A549 (cell line): ENCODE results near the gene CACTIN. TPM values are rescaled to one million over a fixed set of nuclear protein-coding genes. Genes with fewer than 3 reads are reported as not detected.

Source experiments
- ATAC-seq, 2 experiments: fragments of 200-7000 bp in 1 of 2; fragments of >200 bp in 1 of 2; cut with Nextera tagmentation in 1 of 2; cut with Tn5 transposase in 1 of 2; 3 replicates each; pipeline versions ENCODE4 v1.8.0 to v1.9.1; 2018 to 2020; ENCODE audit warnings: mild to moderate bottlenecking in 1 of 2, moderate library complexity in 1 of 2
- CTCF ChIA-PET: fragments of 300-600 bp; sonication (Branson Sonifier 250); formaldehyde crosslinking; extraction: SDS; loops from one replicate; lab custom pipeline; 2021; ENCODE audit warnings: antibody characterized with exemption, inconsistent platforms; lab: Yijun Ruan, JAX
- POLR2A ChIA-PET: fragments of 350-600 bp; formaldehyde crosslinking; extraction: SDS; loops from one replicate; lab custom pipeline; 2021; ENCODE audit warnings: antibody characterized with exemption, inconsistent platforms; lab: Yijun Ruan, JAX
- DNase-seq, 2 experiments: peaks; one replicate each; pipeline versions ENCODE4 v3.0.0 to v3.0.0-alpha.2; 2011 to 2016; ENCODE audit warnings: low read depth in 1 of 2, low spot score in 1 of 2
- FAIRE-seq: peaks from 2 replicates; lab custom pipeline; 2011; peaks lifted over from hg19 to GRCh38; lab: Jason Lieb, UNC
- H3K27ac ChIP-seq, 2 experiments: fragments of >200 bp; sonication (Bioruptor Twin); formaldehyde crosslinking; 3 replicates each; pipeline ENCODE4 v1.5.1; 2016 to 2017
- H3K4me1 ChIP-seq: fragments of >200 bp; sonication (Bioruptor Twin); formaldehyde crosslinking; 3 replicates; pipeline ENCODE4 v1.6.1; 2016
- H3K4me2 ChIP-seq: fragments of >200 bp; sonication (Bioruptor Twin); formaldehyde crosslinking; 3 replicates; pipeline ENCODE4 v1.6.1; 2016
- H3K4me3 ChIP-seq: fragments of >200 bp; sonication (Bioruptor Twin); formaldehyde crosslinking; 3 replicates; pipeline ENCODE4 v1.5.1; 2016
- H3K9me3 ChIP-seq: fragments of >200 bp; sonication (Bioruptor Twin); formaldehyde crosslinking; 3 replicates; pipeline ENCODE4 v1.6.1; 2016
- BCL3 ChIP-seq: fragments of >200 bp; sonication (Bioruptor Twin); formaldehyde crosslinking; IDR thresholded peaks from 3 replicates; pipeline ENCODE4 v1.6.1; 2016
- CEBPB ChIP-seq, 2 experiments: fragments of >200 bp in 1 of 2; sonication (Bioruptor Twin) in 1 of 2; formaldehyde crosslinking in 1 of 2; IDR thresholded peaks; 2 replicates each; pipeline ENCODE4 v1.6.1; 2012 to 2016
- EHMT2 ChIP-seq: fragments of 200-600 bp; sonication (generic); IDR thresholded peaks from 2 replicates; pipeline ENCODE4 v1.6.1; 2016; ENCODE audit warnings: antibody characterized with exemption, low read depth, mild to moderate bottlenecking, moderate library complexity
- GATA3 ChIP-seq: IDR thresholded peaks from 2 replicates; pipeline ENCODE4 v1.6.1; 2012; ENCODE audit warnings: borderline replicate concordance
- HOXB13 ChIP-seq: fragments of 250-450 bp; sonication (Bioruptor Pico); IDR thresholded peaks from 2 replicates; pipeline ENCODE4 v1.5.0; 2020; ENCODE audit warnings: low read depth, mild to moderate bottlenecking, moderate library complexity
- HOXB5 ChIP-seq: fragments of 250-450 bp; sonication (Bioruptor Pico); IDR thresholded peaks from 2 replicates; pipeline ENCODE4 v1.5.0; 2020; ENCODE audit warnings: mild to moderate bottlenecking, moderate library complexity
- JUN ChIP-seq, 2 experiments: fragments of >200 bp; sonication (Bioruptor Twin); formaldehyde crosslinking; IDR thresholded peaks; 2 replicates in 1 of 2; 3 replicates in 1 of 2; pipeline ENCODE4 v1.6.1; 2016 to 2017
- JUNB ChIP-seq: fragments of >200 bp; sonication (Bioruptor Twin); formaldehyde crosslinking; IDR thresholded peaks from 2 replicates; pipeline ENCODE4 v1.6.1; 2016
- NFE2L2 ChIP-seq: fragments of 150-350 bp; conservative IDR thresholded peaks from 2 replicates; pipeline ENCODE4 v1.6.1; 2014; ENCODE audit warnings: low read length
- POLR2A ChIP-seq: IDR thresholded peaks from 2 replicates; pipeline ENCODE4 v1.6.1; 2012; ENCODE audit warnings: mild to moderate bottlenecking, low read length
- POLR2AphosphoS2 ChIP-seq: conservative IDR thresholded peaks from 2 replicates; pipeline ENCODE4 v1.6.1; 2012; ENCODE audit warnings: low read length, improper control_type of control experiment, inconsistent platforms
- RAD21 ChIP-seq, 2 experiments: fragments of >200 bp in 1 of 2; sonication (Bioruptor Twin) in 1 of 2; formaldehyde crosslinking in 1 of 2; IDR thresholded peaks in 1 of 2; conservative IDR thresholded peaks in 1 of 2; 2 replicates in 1 of 2; 3 replicates in 1 of 2; pipeline ENCODE4 v1.6.1; 2012 to 2018; ENCODE audit warnings: inconsistent platforms in 1 of 2
- RARB ChIP-seq: fragments of 250-450 bp; sonication (Bioruptor Pico); IDR thresholded peaks from 2 replicates; pipeline ENCODE4 v1.8.0; 2021; ENCODE audit warnings: mild to moderate bottlenecking, moderate library complexity
- RFX5 ChIP-seq: fragments of 450-650 bp; IDR thresholded peaks from 2 replicates; pipeline ENCODE4 v1.7.1; 2014; ENCODE audit warnings: antibody characterized with exemption, mild to moderate bottlenecking, moderate library complexity
- RNF2 ChIP-seq: fragments of 200-600 bp; sonication (generic); IDR thresholded peaks from 2 replicates; pipeline ENCODE4 v1.6.1; 2016; ENCODE audit warnings: low read depth, mild to moderate bottlenecking, antibody characterized with exemption, moderate library complexity, borderline replicate concordance
- SMC3 ChIP-seq: fragments of >200 bp; sonication (Bioruptor Twin); formaldehyde crosslinking; IDR thresholded peaks from 3 replicates; pipeline ENCODE4 v1.6.1; 2018; ENCODE audit warnings: inconsistent platforms
- WGBS: methylation state at CpG from one replicate; pipeline ENCODE4 v1.1.6; 2017; ENCODE audit errors: missing lambda C conversion rate; 5-methylcytosine and 5-hydroxymethylcytosine counted together
- polyA plus RNA-seq, 4 experiments: library from polyadenylated mRNA; depleted of rRNA in 3 of 4; stranded (reverse); fragments of >200 nt; fragmentation: RNase III in 1 of 4; extraction: RNeasy Plus Mini Kit Qiagen cat#74134 plus additional on column Dnase treatment in 1 of 4; gene quantifications; 2 replicates in 3 of 4; 3 replicates in 1 of 4; pipeline ENCODE4 v1.2.3, GENCODE V29; 2011 to 2017

Gene CACTIN
- polyA plus RNA-seq, 2 of the 4 experiments (the other 2 are of a cell fraction): 8.3 to 14.9 TPM

DNA sequence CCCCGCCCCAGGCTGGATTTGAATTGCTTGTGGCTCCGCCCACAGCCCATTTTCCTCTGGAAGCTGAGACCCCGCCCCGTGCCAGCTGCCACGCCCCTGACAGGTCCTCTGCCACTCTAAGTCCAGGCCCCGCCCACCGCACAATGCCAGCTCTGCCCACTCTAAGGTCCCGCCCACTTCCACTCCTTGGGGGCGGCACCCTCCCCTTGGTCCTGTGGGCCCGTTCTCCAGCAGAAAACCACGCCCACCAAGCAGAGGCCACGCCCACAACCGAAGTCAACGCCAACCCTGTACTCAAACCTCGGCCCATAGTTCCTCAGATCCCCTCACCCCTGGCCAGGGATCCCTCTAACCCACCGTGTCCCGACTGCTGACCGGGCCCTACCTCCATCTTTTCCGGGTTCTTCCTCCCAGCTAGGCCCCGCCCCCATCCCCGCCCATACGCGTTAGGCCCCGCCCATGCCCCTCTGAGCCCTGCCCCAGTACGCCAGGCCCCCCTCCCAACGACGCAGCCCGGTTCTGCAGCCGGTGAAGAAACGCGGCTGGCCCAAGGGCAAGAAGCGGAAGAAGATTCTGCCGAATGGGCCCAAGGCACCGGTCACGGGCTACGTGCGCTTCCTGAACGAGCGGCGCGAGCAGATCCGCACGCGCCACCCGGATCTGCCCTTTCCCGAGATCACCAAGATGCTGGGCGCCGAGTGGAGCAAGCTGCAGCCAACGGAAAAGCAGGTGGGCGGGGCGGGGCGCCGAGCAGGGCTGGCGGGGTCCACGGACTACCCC, 52.5 kb downstream of the CACTIN start:
- 86% methylated on average over 25 of the region's 55 CpGs for WGBS
- ATAC-seq (peak; percentile 28 to 65; a peak in 5 of 6 replicates), DNase-seq (peak; percentile 45 to 98), FAIRE-seq (no peak)
- peak overlapping the region; percentile 83 for H3K4me2 ChIP-seq
- TF ChIP-seq SMC3: no peak
- peak overlapping the region; percentile 62 to 92 for H3K27ac ChIP-seq
- ChIA-PET CTCF (interaction anchor here (0.5 to 9.7 kb wide), 6 partner anchors 11 to 72 kb away, joined by 3 to 100 read pairs (median 27); partner anchors contain the start of genes GIPC3 and MFSD12), POLR2A (interaction anchor here (0.6 to 1.5 kb wide), 3 partner anchors 9 to 29 kb away, joined by 4 to 14 read pairs (median 6); partner anchors contain the start of gene MFSD12)
- peak overlapping the region; percentile 89 for H3K4me3 ChIP-seq
- peaks cover 21% of the 10 kb centered on the region for H3K4me1 ChIP-seq
- H3K9me3 ChIP-seq: no peaks in the 10 kb centered on the region

DNA sequence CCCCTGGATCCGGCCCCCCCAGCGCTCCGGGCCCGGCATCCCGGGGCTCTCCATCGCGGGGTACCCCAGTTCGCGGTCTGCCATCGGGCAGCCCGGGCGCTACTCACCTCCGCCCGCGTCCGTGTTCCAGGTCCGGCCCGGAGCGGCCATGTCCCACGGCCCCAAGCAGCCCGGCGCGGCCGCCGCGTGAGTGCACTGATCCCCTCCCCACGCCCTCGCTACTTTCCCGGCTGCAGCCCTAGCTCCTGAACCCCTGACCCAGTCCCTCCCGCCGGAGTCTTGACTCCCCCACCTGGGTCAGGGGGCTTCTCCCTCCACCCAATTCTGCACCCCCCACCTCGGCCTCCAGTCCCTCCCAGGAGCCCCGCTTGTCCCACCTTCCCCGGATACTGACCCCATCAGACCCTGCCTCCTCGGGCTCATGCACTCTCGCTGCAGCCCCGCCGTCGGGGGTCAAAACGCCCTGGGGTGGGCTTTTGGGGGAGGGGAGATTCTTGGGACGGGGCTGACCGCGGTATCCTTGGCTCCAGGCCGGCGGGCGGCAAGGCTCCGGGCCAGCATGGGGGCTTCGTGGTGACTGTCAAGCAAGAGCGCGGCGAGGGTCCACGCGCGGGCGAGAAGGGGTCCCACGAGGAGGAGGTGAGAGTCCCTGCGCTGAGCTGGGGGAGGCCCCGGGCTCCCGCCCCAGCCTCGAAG, 53.3 kb downstream of the CACTIN start:
- FAIRE-seq (no peak), DNase-seq (no peak), ATAC-seq (peak; percentile 42 to 63)
- TF ChIP-seq EHMT2 (no peak), HOXB5 (CRISPR knock-in tag) (no peak), NFE2L2 (no peak), BCL3 (no peak), RARB (CRISPR knock-in tag) (no peak), RNF2 (no peak), JUNB (no peak), POLR2A (no peak), POLR2AphosphoS2 (no peak), RFX5 (no peak), RAD21 (conservative IDR thresholded peaks at IDR 0.05 in 1 of 2, IDR thresholded peaks at IDR 0.05 in 1 of 2) (no peak)
- peak overlapping the region; percentile 73 to 92 for H3K27ac ChIP-seq
- CTCF ChIA-PET: interaction anchor here (0.6 to 9.7 kb wide), 4 partner anchors 12 to 36 kb away, joined by 3 to 100 read pairs (median 56); partner anchors contain the start of genes GIPC3 and MFSD12
- peak overlapping the region; percentile 83 for H3K4me2 ChIP-seq
- POLR2A ChIA-PET: interaction anchor here (0.5 to 1.5 kb wide), 4 partner anchors 9 to 32 kb away, joined by 3 to 14 read pairs (median 5); partner anchors contain the start of gene MFSD12
- peak overlapping the region; percentile 89 for H3K4me3 ChIP-seq
- peaks cover 22% of the 10 kb centered on the region for H3K4me1 ChIP-seq
- WGBS: 0% methylated on average over 19 of the region's 60 CpGs
- H3K9me3 ChIP-seq: no peaks in the 10 kb centered on the region

DNA sequence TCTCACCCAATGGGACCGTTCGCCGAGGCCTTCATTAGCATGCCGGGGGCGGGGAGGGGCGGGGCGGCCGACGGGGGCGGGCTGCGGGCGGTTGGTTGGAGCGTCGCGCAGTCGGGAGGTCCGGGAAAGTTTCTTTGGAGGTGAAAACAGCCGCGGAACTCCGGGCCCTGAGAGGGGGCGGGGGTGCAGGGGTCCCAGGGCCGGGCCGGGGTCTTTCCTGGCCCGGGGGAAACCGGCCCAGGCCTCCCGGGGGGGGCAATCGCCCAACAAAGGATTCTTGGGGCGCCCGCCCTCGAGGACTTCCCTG, 53.8 kb downstream of the CACTIN start, which contains the start of gene HMG20B:
Gene HMG20B, plus strand, starts transcription at position 90 of the 307 bp plus-strand sequence. CDS start 366 bp downstream, outside the sequence.
- Histone ChIP-seq H3K9me3 (no peaks in the 10 kb centered on the region), H3K4me3 (peak within 1 kb of the TSS; percentile 89), H3K27ac (peak within 1 kb of the TSS; percentile 79 to 94), H3K4me1 (peaks cover 22% of the 10 kb centered on the region), H3K4me2 (peak within 1 kb of the TSS; percentile 90)
- ATAC-seq (no peak), DNase-seq (no peak), FAIRE-seq (no peak)
- ChIA-PET CTCF (interaction anchor here (3.8 to 9.7 kb wide), 2 partner anchors 15 to 26 kb away, joined by 70 to 100 read pairs; partner anchors contain the start of gene MFSD12), POLR2A (interaction anchor here (0.5 kb wide), 1 partner anchor 32 kb away, joined by 3 read pairs; no protein-coding TSS in a partner anchor)
- WGBS: no CpG with 5 or more reads among the region's 30 CpGs
- TF ChIP-seq JUN (IDR thresholded peaks at IDR 0.05) (peak in 1 of 2 experiments; percentile 62; a peak in 2 of 5 replicates), JUNB (no peak)

DNA sequence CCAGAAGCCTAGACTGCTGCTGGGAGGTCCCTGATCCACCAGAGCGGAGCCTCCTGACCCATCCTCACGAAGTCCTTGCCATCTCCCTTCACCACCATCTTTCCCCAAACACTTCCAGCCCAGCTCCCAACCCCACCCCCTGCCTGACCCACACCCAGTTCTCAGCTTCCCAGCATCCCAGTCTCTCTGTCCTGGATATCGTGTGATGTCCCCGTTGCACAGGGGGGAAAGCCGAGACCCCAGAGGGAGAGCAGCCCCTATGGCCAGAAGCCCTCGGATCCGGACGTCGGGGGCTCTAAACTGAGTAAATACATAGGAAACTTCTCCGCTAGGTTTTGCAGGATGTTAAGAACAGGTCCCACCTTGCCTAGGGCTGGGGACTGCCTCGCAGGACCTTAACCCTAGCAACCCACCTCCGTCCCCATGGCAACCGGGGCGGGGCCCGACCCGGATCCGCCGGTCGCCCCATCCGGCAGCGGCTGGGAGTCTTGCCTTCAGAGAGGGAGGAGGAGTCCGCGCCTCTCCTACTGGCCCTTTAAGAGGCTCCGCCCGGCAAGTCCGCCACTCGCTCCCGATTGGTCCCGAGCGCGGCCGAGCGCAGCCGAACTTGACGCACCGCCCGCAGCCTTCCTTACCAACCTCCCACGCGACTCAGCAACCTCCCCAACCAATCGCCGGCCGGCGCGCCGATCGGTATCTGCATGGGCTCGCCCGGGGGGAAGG, 54.3 kb downstream of the CACTIN start:
- DNase-seq: peak; percentile 81 to 99
- Histone ChIP-seq H3K4me3 (peak overlapping the region; percentile 50), H3K4me1 (peaks cover 22% of the 10 kb centered on the region), H3K9me3 (no peaks in the 10 kb centered on the region), H3K4me2 (peak overlapping the region; percentile 90), H3K27ac (peak overlapping the region; percentile 79 to 94)
- 18% methylated on average over 8 of the region's 48 CpGs for WGBS
- ChIA-PET CTCF (interaction anchor here (0.7 to 1.2 kb wide), 2 partner anchors 15 to 251 kb away, joined by 3 to 5 read pairs; partner anchors contain the start of gene MFSD12), POLR2A (no interaction called here)
- no peak for TF ChIP-seq CEBPB (IDR thresholded peaks at IDR 0.05)
- TF ChIP-seq RFX5: peak; percentile 79
- no peak for TF ChIP-seq GATA3
- no peak for TF ChIP-seq SMC3
- TF ChIP-seq HOXB13: no peak
- no peak for FAIRE-seq
- ATAC-seq: peak; percentile 91 to 93
